Measurements from ENCODE around the gene ENPP3. TPM values are rescaled to one million over a fixed set of nuclear protein-coding genes. Genes with fewer than 3 reads are reported as not detected.

The ENPP3 gene
- total and polyA plus RNA-seq, 2 of the 13 experiments (the other 11 are each of a cell fraction or from before 2014, with no cell fraction given) = 40.0 to 75.4 TPM

- TF ChIP-seq BRF2 (CRISPR knock-in tag; IDR thresholded peaks at IDR 0.05) = no peak
- no peak for TF ChIP-seq MAF1 (CRISPR knock-in tag; IDR thresholded peaks at IDR 0.05; ENCODE audit: borderline replicate concordance)
- no peak for TF ChIP-seq ZNF629 (CRISPR knock-in tag; conservative IDR thresholded peaks at IDR 0.05)
- no peak for TF ChIP-seq GABPA (IDR thresholded peaks at IDR 0.05; ENCODE audit: low read depth, low read length)
- TF ChIP-seq GABPA (CRISPR knock-in tag; IDR thresholded peaks at IDR 0.05; ENCODE audit: low read depth) = 0 out of 2 replicates have a peak, but pooled peaks have one; percentile 5
- no peak for TF ChIP-seq ZNF34 (CRISPR knock-in tag; IDR thresholded peaks at IDR 0.05; ENCODE audit: borderline replicate concordance)
- peak; percentile 63; the same call in 1 of the 2 replicates for TF ChIP-seq CEBPG (CRISPR knock-in tag; IDR thresholded peaks at IDR 0.05)
- no peak for TF ChIP-seq PAWR (CRISPR knock-in tag; IDR thresholded peaks at IDR 0.05; ENCODE audit: borderline replicate concordance)
- no peak for TF ChIP-seq IKZF5 (CRISPR knock-in tag; IDR thresholded peaks at IDR 0.05)
Observed at GRCh38 chr6:131764350-131764749, 127.2 kb downstream of the ENPP3 start (continued).

GRCh38 chr6:131765081-131765803 is 128.1 kb downstream of the ENPP3 start:
- intact Hi-C loops (cut with micrococcal nuclease; ENCODE audit: unreplicated experiment) = loop anchor here (5.0 kb wide), 2 partner anchors 42 to 132 kb away; partner anchors contain the start of gene ENPP1
- peak; percentile 94 for TF ChIP-seq CEBPG (CRISPR knock-in tag; IDR thresholded peaks at IDR 0.05)
- 0 out of 2 replicates have a peak, but pooled peaks have one; percentile 45 for TF ChIP-seq AFF4 (CRISPR knock-in tag; IDR thresholded peaks at IDR 0.05)
- no peak for TF ChIP-seq TFDP1 (CRISPR knock-in tag; IDR thresholded peaks at IDR 0.05; ENCODE audit: borderline replicate concordance)
- peak; percentile 74 for TF ChIP-seq ISL2 (CRISPR knock-in tag; IDR thresholded peaks at IDR 0.05)
- no peak for TF ChIP-seq ZNF766 (CRISPR knock-in tag; IDR thresholded peaks at IDR 0.05; ENCODE audit: borderline replicate concordance)

More at GRCh38 chr6:131765081-131765803, 128.1 kb downstream of the ENPP3 start:
- Histone ChIP-seq H3K4me1 (ENCODE audit: insufficient read depth, low read length) (peaks cover 82% of the 10 kb centered on the region), H3K9me3 (ENCODE audit: low read length) (no peaks in the 10 kb centered on the region), H3K4me2 (ENCODE audit: low read depth, low read length) (peak overlapping the region; percentile 47), H3K27ac (ENCODE audit: extremely low read length, insufficient read depth, low read length) (peak overlapping the region; percentile 77), H2AFZ (ENCODE audit: low read length) (peak overlapping the region; percentile 18), H3K4me3 (replicated peaks in 1 of 3; ENCODE audit: insufficient read depth in 1 of 3, low read depth in 2 of 3, low read length in 3 of 3) (peak overlapping the region in 2 of 3 experiments; percentile 1 to 2; a peak in 1 of 6 replicates), H3K27me3 (ENCODE audit: control insufficient read depth in 1 of 2, insufficient read depth in 2 of 2, low read length in 2 of 2) (no peaks in the 10 kb centered on the region), H3K36me3 (replicated peaks in 1 of 2; ENCODE audit: control insufficient read depth in 1 of 2, insufficient read depth in 2 of 2, low read length in 2 of 2) (no peaks in the 10 kb centered on the region), H4K20me1 (ENCODE audit: insufficient read depth, low read length) (no peaks in the 10 kb centered on the region), H3K9ac (ENCODE audit: insufficient read depth, low read depth, low read length) (peak overlapping the region; percentile 14), H3K79me2 (ENCODE audit: insufficient read depth, low read length) (no peaks in the 10 kb centered on the region)
- TSS peak; percentile 73 for BruUV-seq (replicated peaks)
- FAIRE-seq (peak; percentile 34), DNase-seq (ENCODE audit: low spot score) (peak; percentile 83), ATAC-seq (peak; percentile 65)
- CTCF ChIA-PET (ENCODE audit: low intra/inter-chr PET ratio, low total read pairs) = no interaction called here
- POLR2A ChIA-PET = interaction anchor here (1.0 to 3.6 kb wide), 2 partner anchors 10 to 73 kb away, joined by 3 to 38 read pairs; no protein-coding TSS in a partner anchor
- WGBS (ENCODE audit: low lambda C conversion rate) = 27% methylated on average over 9 of the region's 9 CpGs
- in situ Hi-C loops (cut with HindIII; ENCODE audit: extremely low pct_ligation_motif_present, low pct_unique_long_range_greater_than_20kb) = no loop called here
